IMR-90 (cell line): ENCODE results near the gene CNTN5. TPM values are rescaled to one million over a fixed set of nuclear protein-coding genes. Genes with fewer than 3 reads are reported as not detected.

Experiments
- ATAC-seq: fragments of 200-7000 bp; cut with Tn5 transposase; 2 replicates; pipeline ENCODE4 v1.9.1; 2020; ENCODE audit warnings: low read depth, mild to moderate bottlenecking, moderate library complexity
- BruUV-seq: library from RNA; stranded (reverse); fragments of 400-500 nt; replicated peaks from 2 replicates; lab custom pipeline; 2021; lab: Mats Ljungman, UMichigan
- CTCF ChIA-PET: fragments of 300-600 bp; formaldehyde crosslinking; extraction: SDS; loops from one replicate; lab custom pipeline; 2021; ENCODE audit warnings: antibody characterized with exemption; lab: Yijun Ruan, JAX
- POLR2A ChIA-PET: fragments of 300-600 bp; sonication (Branson Sonifier 250); formaldehyde crosslinking; loops from one replicate; lab custom pipeline; 2022; ENCODE audit warnings: antibody characterized with exemption; ENCODE audit not compliant: unreplicated experiment; lab: Charles Lee
- DNase-seq: peaks from one replicate; pipeline ENCODE4 v3.0.0; 2013
- H2AFZ ChIP-seq: replicated peaks from 2 replicates; pipeline ENCODE3; 2013; ENCODE audit warnings: low read length, mild to moderate bottlenecking; ENCODE audit not compliant: poor library complexity
- H2AK5ac ChIP-seq: 2 replicates; pipeline ENCODE4 v1.6.1; 2013; ENCODE audit warnings: low read depth, low read length, inconsistent platforms
- H2AK9ac ChIP-seq: replicated peaks from 2 replicates; pipeline ENCODE3; 2013; ENCODE audit warnings: mild to moderate bottlenecking, low read depth, low read length, moderate library complexity; ENCODE audit not compliant: poor library complexity
- H2BK120ac ChIP-seq: 2 replicates; pipeline ENCODE4 v1.6.1; 2013; ENCODE audit warnings: low read depth, low read length, inconsistent platforms
- H2BK15ac ChIP-seq: 3 replicates; pipeline ENCODE4 v1.6.1; 2013; ENCODE audit warnings: low read depth, low read length, inconsistent platforms
- H2BK20ac ChIP-seq: 2 replicates; pipeline ENCODE4 v1.6.1; 2013; ENCODE audit warnings: low read depth, mild to moderate bottlenecking, inconsistent platforms, low read length, moderate library complexity
- H2BK5ac ChIP-seq: 2 replicates; pipeline ENCODE4 v1.6.1; 2013; ENCODE audit warnings: mild to moderate bottlenecking, low read depth, low read length, inconsistent platforms; ENCODE audit not compliant: poor library complexity, severe bottlenecking
- H3K14ac ChIP-seq: replicated peaks from 2 replicates; pipeline ENCODE4 v1.6.1; 2013; ENCODE audit warnings: low read depth, low read length, inconsistent platforms
- H3K18ac ChIP-seq: 2 replicates; pipeline ENCODE4 v1.6.1; 2013; ENCODE audit warnings: low read depth, low read length, control low read depth
- H3K23ac ChIP-seq: 2 replicates; pipeline ENCODE4 v1.6.1; 2013; ENCODE audit warnings: low read depth, low read length, inconsistent platforms
- H3K27ac ChIP-seq: 2 replicates; pipeline ENCODE4 v1.5.1; 2013; ENCODE audit warnings: mild to moderate bottlenecking, control low read depth, low read length; ENCODE audit not compliant: insufficient read depth
- H3K27me3 ChIP-seq: 2 replicates; pipeline ENCODE4 v1.6.1; 2013; ENCODE audit warnings: low read length; ENCODE audit not compliant: control insufficient read depth, insufficient read depth
- H3K36me3 ChIP-seq: 2 replicates; pipeline ENCODE4 v1.6.1; 2013; ENCODE audit warnings: low read length, mixed read lengths; ENCODE audit not compliant: control insufficient read depth, insufficient read depth
- H3K4ac ChIP-seq: 2 replicates; pipeline ENCODE4 v1.6.1; 2013; ENCODE audit warnings: low read depth, low read length, inconsistent platforms
- H3K4me1 ChIP-seq: 2 replicates; pipeline ENCODE4 v1.6.1; 2013; ENCODE audit warnings: low read length, mixed read lengths; ENCODE audit not compliant: control insufficient read depth, insufficient read depth
- H3K4me2 ChIP-seq: 2 replicates; pipeline ENCODE4 v1.6.1; 2013; ENCODE audit warnings: low read depth, mild to moderate bottlenecking, control low read depth, low read length, moderate library complexity
- H3K4me3 ChIP-seq: 2 replicates; pipeline ENCODE4 v1.5.1; 2013; ENCODE audit warnings: low read depth, mild to moderate bottlenecking, control low read depth, low read length, moderate library complexity; ENCODE audit not compliant: insufficient read depth
- H3K56ac ChIP-seq: 2 replicates; pipeline ENCODE4 v1.6.1; 2013; ENCODE audit warnings: low read length, inconsistent platforms; ENCODE audit not compliant: insufficient read depth; ENCODE audit errors: extremely low read depth
- H3K79me1 ChIP-seq, 2 experiments: 2 replicates each; pipeline ENCODE4 v1.6.1; 2013; ENCODE audit warnings: low read length in 2 of 2, inconsistent platforms in 1 of 2, low read depth in 1 of 2
- H3K9ac ChIP-seq: 2 replicates; pipeline ENCODE4 v1.6.1; 2013; ENCODE audit warnings: low read depth, low read length, control low read depth
- H3K9me1 ChIP-seq: 2 replicates; pipeline ENCODE4 v1.6.1; 2013; ENCODE audit warnings: low read length, inconsistent platforms; ENCODE audit not compliant: insufficient read depth
- H3K9me3 ChIP-seq: 2 replicates; pipeline ENCODE4 v1.6.1; 2013; ENCODE audit warnings: low read length; ENCODE audit not compliant: control insufficient read depth, insufficient read depth
- H4K20me1 ChIP-seq: 2 replicates; pipeline ENCODE4 v1.6.1; 2013; ENCODE audit warnings: low read length, inconsistent platforms; ENCODE audit not compliant: insufficient read depth
- H4K5ac ChIP-seq: 2 replicates; pipeline ENCODE4 v1.6.1; 2013; ENCODE audit warnings: mild to moderate bottlenecking, low read depth, low read length, control low read depth
- H4K8ac ChIP-seq, 2 experiments: 2 replicates each; pipeline ENCODE4 v1.6.1; 2013; ENCODE audit warnings: low read depth in 2 of 2, low read length in 2 of 2, control low read depth in 1 of 2, inconsistent platforms in 1 of 2
- H4K91ac ChIP-seq: 2 replicates; pipeline ENCODE4 v1.6.1; 2013; ENCODE audit warnings: low read depth, low read length, inconsistent platforms; ENCODE audit not compliant: insufficient read depth
- BHLHE40 ChIP-seq: fragments of 150-350 bp; IDR thresholded peaks from 2 replicates; pipeline ENCODE4 v1.6.1; 2016; ENCODE audit warnings: mild to moderate bottlenecking, low read depth, low read length
- CEBPB ChIP-seq: IDR thresholded peaks from 2 replicates; pipeline ENCODE4 v1.6.1; 2012; ENCODE audit warnings: low read depth, low read length, improper control_type of control experiment
- CHD1 ChIP-seq: IDR thresholded peaks from 2 replicates; pipeline ENCODE4 v1.6.1; 2012; ENCODE audit warnings: low read depth, low read length, improper control_type of control experiment
- ELK1 ChIP-seq: fragments of 150-350 bp; IDR thresholded peaks from 2 replicates; pipeline ENCODE4 v1.6.1; 2016; ENCODE audit warnings: low read depth, mild to moderate bottlenecking, low read length, moderate library complexity, borderline replicate concordance
- FOS ChIP-seq: fragments of 150-350 bp; IDR thresholded peaks from 2 replicates; pipeline ENCODE4 v1.6.1; 2016; ENCODE audit warnings: low read depth, low read length
- MAFK ChIP-seq: IDR thresholded peaks from 2 replicates; pipeline ENCODE4 v1.6.1; 2012; ENCODE audit warnings: low read depth, low read length, improper control_type of control experiment
- MAZ ChIP-seq: IDR thresholded peaks from 2 replicates; pipeline ENCODE4 v1.6.1; 2012; ENCODE audit warnings: low read depth, mild to moderate bottlenecking, low read length, improper control_type of control experiment, moderate library complexity, borderline replicate concordance
- MXI1 ChIP-seq: IDR thresholded peaks from 2 replicates; pipeline ENCODE4 v1.6.1; 2012; ENCODE audit warnings: low read depth, mild to moderate bottlenecking, low read length, moderate library complexity, borderline replicate concordance
- NFE2L2 ChIP-seq: fragments of 150-350 bp; IDR thresholded peaks from 2 replicates; pipeline ENCODE4 v1.6.1; 2016; ENCODE audit warnings: low read depth, mild to moderate bottlenecking, low read length
- POLR2A ChIP-seq: IDR thresholded peaks from 2 replicates; pipeline ENCODE4 v1.6.1; 2012; ENCODE audit warnings: mild to moderate bottlenecking, low read depth, low read length
- RAD21 ChIP-seq: IDR thresholded peaks from 2 replicates; pipeline ENCODE4 v1.6.1; 2012; ENCODE audit warnings: low read length, improper control_type of control experiment
- RCOR1 ChIP-seq: IDR thresholded peaks from 2 replicates; pipeline ENCODE4 v1.6.1; 2012; ENCODE audit warnings: mild to moderate bottlenecking, low read length, improper control_type of control experiment; ENCODE audit not compliant: insufficient replicate concordance
- RFX5 ChIP-seq: IDR thresholded peaks from 2 replicates; pipeline ENCODE4 v1.8.0; 2012; ENCODE audit warnings: low read depth, mild to moderate bottlenecking, low read length, moderate library complexity
- SMC3 ChIP-seq: fragments of 150-350 bp; IDR thresholded peaks from 2 replicates; pipeline ENCODE4 v1.6.1; 2016; ENCODE audit warnings: low read depth, mild to moderate bottlenecking, antibody characterized with exemption, low read length, moderate library complexity
- WGBS, 2 experiments: methylation state at CpG; one replicate each; pipeline versions ENCODE4 v1.1.5 to v1.1.7; 2013; ENCODE audit warnings: missing lambda C conversion rate in 2 of 2; ENCODE audit not compliant: insufficient read length in 1 of 2; ENCODE audit errors: extremely low coverage in 2 of 2; 5-methylcytosine and 5-hydroxymethylcytosine counted together
- dilution Hi-C: fragments of 300-500 bp; cut with HindIII; formaldehyde crosslinking; loops from one replicate; pipeline ENCODE4 v1.14.3; 2018; ENCODE audit warnings: low sequenced_read_pairs; ENCODE audit not compliant: unreplicated experiment
- in situ Hi-C: fragments of 300-500 bp; cut with MboI; formaldehyde crosslinking; loops from 3 replicates; pipeline ENCODE4 v1.14.3; 2019; ENCODE audit warnings: low sequenced_read_pairs, inconsistent platforms, mixed read lengths
- intact Hi-C: fragments of 100-400 bp; cut with micrococcal nuclease; formaldehyde crosslinking; loops from 2 replicates; pipeline ENCODE4 v1.10.0; 2022
- polyA plus RNA-seq, 3 experiments: library from polyadenylated mRNA; depleted of rRNA; stranded (reverse); fragments of >200 nt; gene quantifications; 2 replicates each; pipeline ENCODE4 v1.2.3, GENCODE V29; 2012; ENCODE audit warnings: low replicate concordance in 1 of 3
- total RNA-seq: library from RNA; depleted of rRNA; stranded (reverse); fragments of >200 nt; gene quantifications from 2 replicates; pipeline ENCODE4 v1.2.3, GENCODE V29; 2012
- TF ChIP-seq, protein P1 (sequence below): fragments of 150-350 bp; IDR thresholded peaks from 2 replicates; pipeline ENCODE4 v1.6.1; 2017; ENCODE audit warnings: mild to moderate bottlenecking, antibody characterized with exemption, low read length, low read depth
- TF ChIP-seq, protein P2 (sequence below): conservative IDR thresholded peaks from 2 replicates; pipeline ENCODE4 v1.5.1; 2012; ENCODE audit warnings: mild to moderate bottlenecking, low read depth, low read length, improper control_type of control experiment

CNTN5 gene
- total and polyA plus RNA-seq, 2 of the 4 experiments (the other 2 are of a cell fraction), result not detected

GRCh38 chr11:99425596-99425995 is 404.8 kb downstream of the CNTN5 start:
- in situ Hi-C loops, result no loop called here
- no peak for ATAC-seq
- no CpG with 5 or more reads among the region's 2 CpGs for WGBS, 2 experiments
- Histone ChIP-seq H3K9ac (no peak overlapping the region), H2AK5ac (no peak overlapping the region), H3K4me1 (no peaks in the 10 kb centered on the region), H3K56ac (no peak overlapping the region), H3K14ac (no peak overlapping the region), H3K9me3 (no peaks in the 10 kb centered on the region; the same call in 1 of the 2 replicates), H3K27ac (no peak overlapping the region), H4K5ac (no peak overlapping the region), H3K4me2 (no peak overlapping the region), H2BK15ac (no peak overlapping the region), H4K8ac (no peak overlapping the region), H2BK20ac (no peak overlapping the region), H2BK120ac (no peak overlapping the region), H3K9me1 (no peaks in the 10 kb centered on the region), H4K91ac (no peak overlapping the region), H3K4ac (no peak overlapping the region), H4K20me1 (no peaks in the 10 kb centered on the region), H3K18ac (no peak overlapping the region), H2AK9ac (no peak overlapping the region), H3K36me3 (no peaks in the 10 kb centered on the region), H3K79me1 (no peaks in the 10 kb centered on the region), H2AFZ (no peak overlapping the region), H3K23ac (no peak overlapping the region), H3K27me3 (no peaks in the 10 kb centered on the region), H2BK5ac (no peak overlapping the region), H3K4me3 (no peak overlapping the region)
- DNase-seq, result no peak
- dilution Hi-C loops, result no loop called here
- TF ChIP-seq, protein P1, sequence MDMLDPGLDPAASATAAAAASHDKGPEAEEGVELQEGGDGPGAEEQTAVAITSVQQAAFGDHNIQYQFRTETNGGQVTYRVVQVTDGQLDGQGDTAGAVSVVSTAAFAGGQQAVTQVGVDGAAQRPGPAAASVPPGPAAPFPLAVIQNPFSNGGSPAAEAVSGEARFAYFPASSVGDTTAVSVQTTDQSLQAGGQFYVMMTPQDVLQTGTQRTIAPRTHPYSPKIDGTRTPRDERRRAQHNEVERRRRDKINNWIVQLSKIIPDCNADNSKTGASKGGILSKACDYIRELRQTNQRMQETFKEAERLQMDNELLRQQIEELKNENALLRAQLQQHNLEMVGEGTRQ, result no peak
- TF ChIP-seq CEBPB (no peak), MAZ (no peak), RCOR1 (no peak), POLR2A (no peak), RAD21 (no peak), BHLHE40 (no peak), NFE2L2 (no peak), RFX5 (no peak), FOS (no peak), ELK1 (no peak), SMC3 (no peak), MAFK (no peak), MXI1 (no peak), CHD1 (no peak)
- TF ChIP-seq, protein P2, sequence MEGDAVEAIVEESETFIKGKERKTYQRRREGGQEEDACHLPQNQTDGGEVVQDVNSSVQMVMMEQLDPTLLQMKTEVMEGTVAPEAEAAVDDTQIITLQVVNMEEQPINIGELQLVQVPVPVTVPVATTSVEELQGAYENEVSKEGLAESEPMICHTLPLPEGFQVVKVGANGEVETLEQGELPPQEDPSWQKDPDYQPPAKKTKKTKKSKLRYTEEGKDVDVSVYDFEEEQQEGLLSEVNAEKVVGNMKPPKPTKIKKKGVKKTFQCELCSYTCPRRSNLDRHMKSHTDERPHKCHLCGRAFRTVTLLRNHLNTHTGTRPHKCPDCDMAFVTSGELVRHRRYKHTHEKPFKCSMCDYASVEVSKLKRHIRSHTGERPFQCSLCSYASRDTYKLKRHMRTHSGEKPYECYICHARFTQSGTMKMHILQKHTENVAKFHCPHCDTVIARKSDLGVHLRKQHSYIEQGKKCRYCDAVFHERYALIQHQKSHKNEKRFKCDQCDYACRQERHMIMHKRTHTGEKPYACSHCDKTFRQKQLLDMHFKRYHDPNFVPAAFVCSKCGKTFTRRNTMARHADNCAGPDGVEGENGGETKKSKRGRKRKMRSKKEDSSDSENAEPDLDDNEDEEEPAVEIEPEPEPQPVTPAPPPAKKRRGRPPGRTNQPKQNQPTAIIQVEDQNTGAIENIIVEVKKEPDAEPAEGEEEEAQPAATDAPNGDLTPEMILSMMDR, result no peak
- CTCF ChIA-PET, result interaction anchor here (0.6 kb wide), 1 partner anchor 242 kb away, joined by 3 read pairs; no protein-coding TSS in a partner anchor
- POLR2A ChIA-PET, result no interaction called here
- intact Hi-C loops, result no loop called here
- BruUV-seq, result no TSS peak
